Stimulated activated CD4-positive, alpha-beta T cell treated with anti-CD3 and anti-CD28 coated beads, TNF-alpha, amount 100 ng/mL, for 4 hours (primary cell): ENCODE data around the gene NIPSNAP2.
"Not testable (repeated sequence)": the region's sequence is repeated elsewhere in the genome, so short reads cannot be mapped to it uniquely, and the experiment has no call there.

Source experiments
- DNase-seq, 3 experiments: peaks; one replicate each; pipeline ENCODE4 v3.0.0-alpha.2; 2020; ENCODE audit warnings: low read depth in 3 of 3

NIPSNAP2 gene

DNA sequence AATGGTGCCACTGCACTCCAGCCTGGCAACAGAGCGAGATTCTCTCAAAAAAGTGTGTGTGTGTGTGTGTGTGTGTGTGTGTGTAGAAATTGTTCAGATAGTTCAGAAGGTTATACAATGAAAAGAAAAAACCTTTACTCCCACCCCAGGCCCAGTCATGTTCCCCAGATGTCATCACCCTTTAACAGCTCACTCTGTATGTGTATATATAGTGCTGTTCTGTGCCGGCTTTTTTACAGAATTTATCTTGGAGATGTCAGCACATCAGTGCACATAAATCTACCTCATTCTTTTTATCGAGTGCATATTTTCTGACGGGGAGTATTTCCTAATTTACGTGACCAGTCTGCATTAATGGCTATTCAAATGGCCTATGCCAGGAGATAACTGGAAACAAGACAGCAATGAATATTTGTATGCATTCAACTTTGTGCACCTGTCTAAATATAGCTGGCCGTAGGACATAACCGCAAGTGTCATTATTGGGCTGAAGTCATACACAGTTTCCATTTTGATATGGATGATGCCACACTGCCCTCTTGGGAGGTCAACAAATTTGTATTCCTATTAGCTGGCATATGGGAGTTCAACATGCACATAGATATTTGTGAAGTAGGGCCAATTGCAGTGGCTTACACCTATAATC is 11.7 kb downstream of the NIPSNAP2 start:
- DNase-seq, result no peak

DNA sequence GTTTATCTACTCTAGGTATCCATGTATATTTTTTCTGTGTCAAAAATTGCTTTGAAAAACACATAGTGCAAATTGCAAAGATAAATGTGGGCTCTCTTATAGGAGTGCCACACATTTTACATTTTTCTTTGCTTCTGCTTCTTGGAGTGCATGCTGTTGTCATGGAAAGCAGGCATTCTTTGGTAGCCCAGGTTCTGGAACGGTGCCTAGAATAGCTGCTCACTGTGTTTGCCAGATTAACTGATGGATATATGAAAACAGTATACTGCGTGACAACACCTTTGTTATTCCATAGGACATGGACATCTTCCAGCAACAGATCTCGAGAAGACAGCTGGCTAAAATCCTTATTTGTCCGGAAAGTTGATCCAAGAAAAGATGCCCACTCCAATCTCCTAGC is 13.4 kb downstream of the NIPSNAP2 start:
- no peak for DNase-seq

DNA sequence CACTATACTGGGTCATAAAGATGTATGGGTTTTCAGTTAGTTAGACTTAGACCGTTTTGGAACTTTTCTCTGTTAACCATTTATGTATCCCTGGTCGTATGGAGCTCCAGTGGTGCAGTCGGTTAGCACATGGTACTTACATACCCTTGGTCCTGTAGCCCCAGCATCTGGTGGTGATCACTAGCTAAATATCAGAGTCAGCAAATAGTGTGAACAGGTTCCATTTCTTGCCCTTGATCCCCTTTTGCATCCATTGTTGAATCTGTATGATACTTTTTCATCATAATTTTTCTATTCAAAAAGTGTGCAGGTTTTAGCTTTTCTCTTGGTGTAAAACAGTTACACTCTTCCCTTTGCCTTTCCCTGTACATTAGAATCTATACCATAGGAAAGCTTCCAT is 15.9 kb downstream of the NIPSNAP2 start:
- no peak for DNase-seq

DNA sequence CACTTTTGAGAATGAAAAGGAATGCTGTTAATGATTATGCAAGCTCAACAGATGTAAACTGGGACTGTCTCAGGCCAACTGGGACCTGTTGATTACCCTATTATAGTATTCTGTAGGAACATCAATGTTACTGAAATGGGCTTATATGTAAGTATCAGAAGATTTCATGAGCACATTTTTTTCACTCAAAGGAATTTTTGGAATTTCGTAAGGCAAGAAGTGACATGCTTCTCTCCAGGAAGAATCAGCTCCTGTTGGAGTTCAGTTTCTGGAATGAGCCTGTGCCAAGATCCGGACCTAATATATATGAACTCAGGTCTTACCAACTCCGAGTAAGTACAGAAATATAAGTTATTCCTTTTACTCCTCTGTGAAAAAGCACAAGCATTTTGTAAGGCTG is 19.2 kb downstream of the NIPSNAP2 start:
- DNase-seq, result no peak

DNA sequence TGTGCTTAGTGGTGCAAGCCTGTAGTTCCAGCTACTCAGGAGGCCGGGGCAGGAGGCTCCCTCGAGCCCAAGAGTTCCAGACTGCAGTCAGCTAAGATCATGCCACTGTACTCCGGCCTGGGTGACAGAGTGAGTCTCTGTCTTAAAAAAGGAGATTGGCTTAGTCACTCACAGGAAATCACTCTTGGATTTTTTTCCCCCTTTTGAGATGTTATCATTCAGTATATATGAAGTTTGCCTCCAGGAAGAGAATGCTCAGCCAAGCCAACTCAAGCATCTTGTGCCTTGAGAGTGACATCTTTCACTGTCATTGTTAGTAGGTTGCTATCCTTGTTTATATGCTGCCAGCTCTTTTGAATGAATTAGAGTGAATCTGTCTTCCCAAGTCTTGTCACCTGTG is 28.0 kb downstream of the NIPSNAP2 start:
- DNase-seq, result no peak

DNA sequence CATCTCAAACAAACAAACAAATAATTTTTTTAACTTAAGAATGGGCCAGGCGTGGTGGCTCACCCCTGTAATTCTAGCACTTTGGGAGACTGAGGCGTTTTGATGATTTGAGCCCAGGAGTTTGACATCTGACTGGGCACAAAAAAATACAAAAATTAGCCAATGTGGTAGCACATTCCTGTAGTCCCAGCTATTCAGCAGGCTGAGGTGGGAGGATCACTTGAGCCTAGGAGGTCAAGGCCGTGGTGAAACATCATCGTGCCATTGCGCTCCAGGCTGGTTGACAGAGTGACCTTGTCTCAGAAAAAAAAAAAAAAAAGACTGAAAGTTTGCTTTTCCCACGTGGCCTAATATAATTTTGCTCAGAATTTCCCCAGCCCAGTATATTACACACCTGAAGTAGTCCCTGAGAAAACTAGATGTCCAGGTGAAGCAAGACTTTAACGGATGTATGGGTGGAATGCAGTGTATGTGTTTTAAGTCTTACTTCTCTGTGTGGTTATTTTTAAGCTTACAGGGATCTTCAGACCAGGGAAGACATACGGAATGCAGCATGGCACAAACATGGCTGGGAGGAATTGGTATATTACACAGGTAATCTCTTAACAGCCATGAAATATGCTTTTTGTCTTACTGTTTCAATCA is 32.6 kb downstream of the NIPSNAP2 start:
- no peak for DNase-seq

DNA sequence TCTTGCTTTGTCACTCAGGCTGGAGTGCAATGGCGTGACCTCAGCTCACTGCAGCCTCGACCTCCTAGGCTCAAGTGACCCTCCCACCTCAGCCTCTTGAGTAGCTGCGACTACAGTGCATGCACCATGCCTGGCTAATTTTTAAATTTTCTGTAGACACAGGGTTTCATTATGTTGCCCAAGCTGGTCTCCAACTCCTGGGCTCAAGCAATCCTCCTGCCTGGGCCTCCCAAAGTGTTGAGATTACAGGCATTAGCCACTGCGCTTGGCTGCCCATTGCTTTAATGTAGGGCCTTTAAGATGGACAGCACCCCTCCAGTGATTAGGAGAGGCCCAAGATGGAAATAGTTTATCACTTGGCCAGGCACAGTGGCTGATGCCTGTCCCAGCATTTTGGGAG is 39.4 kb downstream of the NIPSNAP2 start:
- DNase-seq, result no peak

DNA sequence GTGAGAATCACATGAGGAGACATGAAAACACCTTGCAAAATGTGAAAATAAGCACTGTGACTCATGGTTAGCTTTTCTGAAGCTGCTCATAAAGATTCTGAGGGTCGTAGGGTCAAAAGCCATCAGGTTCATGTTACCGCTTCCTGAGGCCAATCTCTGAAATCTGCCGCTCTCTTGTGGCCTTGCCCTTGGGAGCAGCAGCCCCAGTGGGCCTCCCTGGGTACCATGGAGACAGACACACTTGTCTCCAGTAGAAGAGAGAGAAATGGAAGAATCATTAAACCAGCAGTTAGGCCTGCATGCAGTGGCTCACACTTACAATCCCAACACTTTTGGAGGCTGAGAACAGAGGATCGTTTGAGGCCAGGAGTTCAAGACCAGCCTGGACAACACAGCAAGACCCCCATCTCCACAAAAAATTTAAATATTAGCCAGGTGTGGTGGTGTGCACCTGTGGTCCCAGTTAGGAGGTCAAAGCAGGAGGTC is 42.8 kb downstream of the NIPSNAP2 start:
- DNase-seq, result no peak

DNA sequence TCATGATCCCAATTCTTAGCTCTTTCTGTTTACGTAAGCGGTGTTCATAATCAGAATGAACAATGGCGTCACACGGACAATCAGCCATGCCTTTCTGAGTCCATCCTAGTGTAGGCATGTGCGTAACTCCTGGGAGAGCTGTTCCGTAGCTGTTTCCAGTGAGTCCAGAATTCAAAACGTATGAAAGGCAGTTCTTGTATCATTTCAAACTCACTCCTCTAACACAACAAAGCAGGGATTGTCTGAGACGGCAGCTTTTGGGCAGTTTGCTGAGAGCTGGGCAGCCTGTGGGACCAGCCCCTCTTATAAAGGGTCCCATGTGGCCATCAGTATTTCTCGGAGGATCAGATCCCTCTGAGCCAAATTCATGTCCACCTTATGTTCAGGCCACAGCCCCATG is 43.5 kb downstream of the NIPSNAP2 start:
- DNase-seq, result no peak

DNA sequence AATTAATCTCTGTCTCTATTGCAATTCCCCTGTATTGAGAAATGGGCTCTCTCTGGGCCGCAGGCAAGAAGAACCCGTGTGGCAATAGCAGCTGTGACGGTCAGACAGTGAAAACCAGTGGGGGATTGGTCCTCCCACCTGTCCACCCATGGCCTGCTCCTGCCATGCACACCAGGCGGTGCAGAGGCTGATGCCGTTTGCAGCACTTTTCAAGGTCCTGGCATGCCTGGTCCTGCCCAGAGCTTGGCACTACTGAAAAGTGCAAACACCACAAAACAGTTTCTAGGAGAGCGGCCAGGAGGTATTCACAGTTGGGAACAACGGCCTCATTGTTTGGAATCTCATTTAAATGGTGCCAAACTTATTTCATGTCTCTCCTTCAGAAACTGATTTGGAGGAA is 45.3 kb downstream of the NIPSNAP2 start:
- no peak for DNase-seq

DNA sequence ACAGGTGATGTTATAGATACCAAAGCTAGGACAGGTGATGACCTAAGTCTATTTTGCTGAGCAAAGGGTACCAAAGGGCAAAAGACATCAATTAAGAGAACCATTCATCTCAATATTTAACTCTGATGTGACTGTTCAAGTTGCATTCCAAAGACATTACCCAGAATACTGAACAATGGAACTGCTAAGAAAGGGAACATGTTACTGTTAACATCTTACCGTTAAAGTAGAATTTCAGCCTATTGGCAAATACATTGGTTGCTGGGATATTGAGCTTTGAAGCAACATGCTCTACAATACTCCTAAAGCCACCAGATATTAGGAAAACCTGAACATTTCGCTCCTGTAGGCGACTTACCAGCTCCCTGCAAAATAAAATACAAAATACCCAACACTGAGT is 52.6 kb downstream of the NIPSNAP2 start:
- DNase-seq, result not testable (repeated sequence)

DNA sequence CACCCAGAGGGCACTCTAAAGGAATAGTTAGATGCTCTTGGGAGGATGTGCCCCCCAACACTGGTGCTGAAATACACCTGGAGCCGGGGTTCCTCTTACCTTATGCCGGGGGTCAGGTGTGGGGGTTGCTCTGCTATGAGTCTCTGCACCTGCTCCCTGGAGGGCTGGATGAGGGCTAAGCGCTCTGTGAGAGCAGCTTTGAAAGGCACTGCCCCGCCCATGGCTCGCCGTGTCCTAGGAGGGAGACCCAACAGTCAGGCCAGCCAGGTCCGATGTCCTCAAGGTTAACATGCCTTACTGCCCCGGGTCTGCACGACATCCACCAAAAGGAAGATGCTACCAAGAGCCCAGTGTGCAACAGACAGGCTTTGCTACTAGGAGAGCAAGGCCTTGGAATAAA is 55.1 kb downstream of the NIPSNAP2 start:
- no peak for DNase-seq

DNA sequence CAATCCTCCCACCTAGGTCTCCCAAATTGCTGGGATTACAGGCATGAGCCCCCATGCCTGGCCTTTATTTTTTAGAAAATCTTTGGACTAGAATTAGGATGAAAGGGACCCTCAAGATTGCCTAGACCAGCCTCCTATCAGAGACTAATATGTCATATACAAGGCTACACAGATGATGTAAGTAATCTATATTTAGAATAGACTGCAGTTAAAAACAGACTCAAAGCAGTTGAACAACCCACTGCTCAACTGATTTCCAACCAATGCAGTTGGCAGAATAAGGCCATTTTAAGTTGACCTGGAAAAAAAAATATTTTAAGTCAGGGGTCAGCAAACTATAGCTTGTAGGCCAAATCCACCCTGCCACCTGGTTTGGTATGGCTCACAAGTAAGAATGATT is 59.1 kb downstream of the NIPSNAP2 start:
- no peak for DNase-seq

DNA sequence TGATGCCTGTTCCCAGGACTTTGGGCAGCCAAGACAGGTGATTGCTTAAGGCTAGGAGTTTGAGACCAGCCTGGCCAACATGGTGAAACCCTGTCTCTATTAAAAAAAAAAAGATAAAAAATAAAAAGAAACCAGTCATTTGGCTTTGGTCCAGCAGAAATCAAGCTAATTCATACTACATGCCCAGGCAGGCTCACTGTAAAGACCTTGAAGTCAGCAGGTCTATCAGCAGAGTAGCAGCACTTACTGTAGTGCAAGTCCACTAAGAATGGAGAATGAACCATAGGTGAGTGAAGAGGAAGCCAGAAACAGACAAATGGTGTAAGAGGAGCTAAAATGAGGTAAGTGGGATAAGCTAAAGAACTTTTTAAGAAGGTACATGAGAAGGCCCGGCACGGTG is 62.2 kb downstream of the NIPSNAP2 start:
- no peak for DNase-seq

DNA sequence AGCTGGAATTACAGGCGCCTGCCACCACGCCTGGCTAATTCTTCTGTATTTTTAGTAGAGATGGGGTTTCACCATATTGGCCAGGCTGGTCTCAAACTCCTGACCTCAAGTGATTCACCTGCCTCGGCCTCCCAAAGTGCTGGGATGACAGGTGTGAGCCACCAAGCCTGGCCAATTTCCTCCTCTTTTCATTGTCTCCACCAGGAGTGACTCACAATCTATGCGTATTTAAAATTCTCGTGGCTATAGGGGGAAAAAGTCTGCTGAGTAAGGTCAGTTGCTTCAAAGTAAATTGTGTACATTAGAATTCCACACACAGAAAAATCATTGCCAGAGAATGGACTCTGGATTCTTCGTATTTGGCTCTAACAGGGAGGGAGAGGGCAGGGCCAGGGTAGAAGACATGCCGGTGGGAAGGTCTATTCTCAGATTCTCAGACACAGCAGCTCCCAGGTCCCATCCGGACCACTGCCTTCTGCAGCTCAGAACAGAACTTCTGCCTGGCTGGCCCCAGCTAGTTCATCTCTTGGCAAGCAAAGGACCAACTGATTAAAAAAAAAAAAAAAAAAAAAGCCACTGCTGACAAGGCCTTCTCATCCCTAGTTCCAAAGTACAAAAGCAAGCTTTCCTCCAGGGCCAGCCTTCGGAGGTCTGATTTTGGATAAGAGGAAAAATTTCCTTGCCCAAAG is 64.7 kb downstream of the NIPSNAP2 start:
- DNase-seq, result no peak

DNA sequence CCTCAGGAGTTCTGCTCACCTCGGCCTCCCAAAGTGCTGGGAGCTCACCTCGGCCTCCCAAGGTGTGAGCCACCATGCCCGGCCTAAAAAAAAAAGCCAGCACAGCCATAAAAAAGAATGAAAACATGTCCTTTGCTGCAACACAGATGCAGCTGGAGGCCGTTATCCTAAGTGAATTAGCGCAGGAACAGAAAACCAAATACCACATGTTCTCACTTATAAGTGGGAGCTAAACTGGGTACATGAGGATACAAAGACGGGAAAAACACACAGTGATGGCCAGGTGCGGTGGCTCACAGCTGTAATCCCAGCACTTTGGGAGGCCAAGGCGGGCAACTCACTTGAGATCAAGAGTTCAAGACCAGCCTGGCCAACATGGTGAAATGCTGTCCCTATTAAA is 66.0 kb downstream of the NIPSNAP2 start:
- no peak for DNase-seq

DNA sequence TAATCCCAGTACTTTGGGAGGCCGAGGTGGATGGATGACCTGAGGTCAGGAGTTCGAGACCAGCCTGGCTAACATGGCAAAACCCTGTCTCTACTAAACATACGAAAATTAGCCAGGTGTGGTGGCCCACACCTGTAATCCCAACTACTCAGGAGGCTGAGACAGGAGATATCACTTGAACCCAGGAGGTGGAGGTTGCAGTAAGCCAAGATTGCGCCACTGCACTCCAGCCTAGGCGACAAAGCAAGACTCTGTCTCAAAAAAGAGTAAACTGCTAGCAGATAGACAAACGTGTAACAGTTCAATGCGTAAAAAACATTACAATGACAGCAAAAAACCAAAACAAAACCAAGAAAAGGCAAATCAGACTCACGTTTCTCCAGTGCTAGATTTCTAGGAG is 67.2 kb downstream of the NIPSNAP2 start:
- not testable (repeated sequence) for DNase-seq

DNA sequence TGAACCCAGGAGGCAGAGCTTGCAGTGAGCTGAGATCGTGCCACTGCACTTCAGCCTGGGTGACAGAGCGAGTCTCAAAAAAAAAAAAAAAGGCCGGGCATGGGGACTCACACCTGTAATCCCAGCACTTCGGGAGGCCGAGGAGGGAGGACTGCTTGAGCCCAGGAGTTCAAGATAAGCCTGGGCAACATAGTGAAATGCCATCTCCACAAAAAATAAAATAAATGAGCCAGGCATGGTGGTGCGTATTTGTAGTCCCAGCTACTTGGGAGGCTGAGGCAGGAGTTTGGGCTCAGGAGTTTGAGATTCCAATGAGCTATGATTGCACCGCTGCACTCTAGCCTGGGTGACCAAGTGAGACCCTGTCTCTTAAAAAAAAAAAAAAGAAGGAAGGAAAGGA is 68.2 kb downstream of the NIPSNAP2 start:
- not testable (repeated sequence) for DNase-seq

DNA sequence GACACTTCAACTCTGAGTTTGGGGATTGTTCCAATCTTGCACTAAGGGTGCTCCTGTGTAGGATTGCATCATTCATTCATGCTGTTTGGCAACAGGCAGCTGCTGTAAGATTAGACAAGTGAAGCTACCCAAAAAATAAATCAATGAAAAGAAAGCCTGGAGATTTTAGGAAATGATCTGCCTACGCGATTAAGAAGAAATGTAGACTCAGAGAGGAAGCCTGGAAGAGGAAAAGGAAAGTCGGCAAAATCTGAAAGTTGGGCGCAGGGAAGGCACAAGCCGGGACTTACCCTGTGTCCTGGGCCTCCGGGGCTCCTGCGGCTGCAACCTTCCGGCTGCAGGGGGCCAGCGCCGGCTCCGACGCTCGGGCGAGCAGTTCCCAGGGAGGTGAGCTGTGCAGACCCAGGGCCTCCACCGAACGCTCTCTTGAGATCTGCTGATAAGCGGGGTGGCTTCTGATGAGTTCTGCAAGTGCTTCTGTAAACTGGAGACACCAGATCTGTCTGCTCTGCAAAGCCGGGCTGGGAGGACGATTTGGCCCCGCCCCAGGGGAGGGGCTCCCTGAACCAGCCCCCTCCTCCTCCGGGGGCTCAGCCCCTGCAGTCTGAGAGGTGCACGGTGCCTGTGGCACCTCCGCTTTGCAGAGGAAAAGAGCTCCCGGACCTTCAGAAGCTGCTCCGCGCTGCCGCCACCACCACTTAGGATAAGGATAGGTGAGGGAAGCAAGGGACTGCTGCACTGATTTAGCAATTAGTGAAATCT is 69.5 kb downstream of the NIPSNAP2 start:
- DNase-seq, result peak; percentile 43 to 53 (median 49)

DNA sequence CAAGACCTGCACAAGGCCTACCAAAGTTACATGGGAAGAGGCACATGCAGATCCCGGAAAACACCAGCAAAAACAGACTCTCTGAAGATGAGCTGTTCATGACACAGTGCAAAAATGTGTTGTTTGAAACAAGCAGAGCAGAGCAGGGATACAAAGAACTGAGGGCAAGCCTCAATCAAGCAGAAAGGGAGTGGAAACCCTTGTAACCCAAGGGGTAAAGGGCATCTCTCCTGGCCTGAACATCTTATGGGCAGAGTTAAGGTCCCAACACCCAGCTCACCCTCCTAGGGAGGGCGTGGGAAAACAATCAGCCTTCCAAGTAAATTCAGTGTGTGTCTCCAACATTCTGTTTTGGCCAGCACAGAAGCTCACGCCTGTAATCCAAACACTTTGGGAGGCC is 76.3 kb downstream of the NIPSNAP2 start:
- DNase-seq, result no peak

DNA sequence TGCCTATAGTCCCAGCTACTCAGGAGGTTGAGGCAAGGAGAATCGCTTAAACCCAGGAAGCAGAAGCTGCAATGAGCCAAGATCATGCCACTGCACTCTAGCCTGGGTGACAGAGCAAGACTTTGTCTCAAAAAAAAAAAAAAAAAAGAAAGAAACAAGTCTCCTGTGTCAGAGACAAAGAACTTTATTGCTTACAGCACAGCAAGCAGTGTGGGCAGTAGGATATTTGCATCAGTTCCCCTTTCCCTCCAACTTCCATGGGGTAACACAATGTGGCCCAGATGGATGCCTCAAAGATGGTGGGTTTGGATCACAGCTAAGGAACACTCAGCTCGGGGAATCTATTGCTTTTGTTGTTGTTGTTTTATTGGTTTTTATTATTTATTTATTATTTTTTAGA is 81.4 kb downstream of the NIPSNAP2 start:
- DNase-seq, result not testable (repeated sequence)

DNA sequence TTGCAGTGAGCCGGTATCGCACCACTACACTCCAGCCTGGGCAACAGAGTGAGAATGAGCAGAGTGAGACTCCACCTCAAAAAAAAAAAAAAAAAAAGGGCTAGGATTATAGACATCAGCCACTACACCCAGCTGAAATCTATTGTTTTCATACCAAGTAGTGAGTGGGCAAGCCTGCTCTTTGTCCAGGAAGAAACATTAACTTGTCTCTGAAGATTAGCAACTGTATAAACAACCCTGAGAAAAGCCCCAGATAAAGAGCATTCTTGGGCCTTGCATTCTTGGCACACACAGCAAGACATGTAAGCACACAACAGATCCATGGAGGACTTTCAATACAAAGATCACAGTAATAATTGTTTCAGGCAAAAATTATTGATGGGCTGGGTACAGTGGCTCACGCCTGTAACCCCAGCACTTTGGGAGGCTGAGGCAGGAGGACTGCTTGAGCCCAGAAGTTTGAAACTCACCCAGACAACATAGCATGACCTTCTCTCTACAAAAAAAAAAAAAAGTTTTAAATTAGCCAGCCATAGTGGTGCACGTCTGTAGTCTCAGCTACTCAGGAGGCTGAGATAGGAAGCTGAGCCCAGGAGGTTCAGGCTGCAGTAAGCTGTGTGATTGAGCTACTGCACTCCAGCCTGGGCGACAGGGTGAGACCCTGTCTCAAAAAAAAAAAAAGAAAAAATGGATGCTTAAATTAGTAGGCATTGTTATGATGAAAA is 82.5 kb downstream of the NIPSNAP2 start:
- DNase-seq, result no peak
